Stimulated activated CD4-positive, alpha-beta T cell treated with anti-CD3 and anti-CD28 coated beads, Interleukin-12 subunit alpha, Interleukin-12 subunit beta, amount 100 ng/mL, for 24 hours (primary cell): ENCODE data around the gene LARGE1.

ENCODE experiments used
- DNase-seq, 2 experiments: peaks; one replicate each; pipeline ENCODE4 v3.0.0-alpha.2; 2020; ENCODE audit warnings: low read depth in 2 of 2

The LARGE1 gene

DNA sequence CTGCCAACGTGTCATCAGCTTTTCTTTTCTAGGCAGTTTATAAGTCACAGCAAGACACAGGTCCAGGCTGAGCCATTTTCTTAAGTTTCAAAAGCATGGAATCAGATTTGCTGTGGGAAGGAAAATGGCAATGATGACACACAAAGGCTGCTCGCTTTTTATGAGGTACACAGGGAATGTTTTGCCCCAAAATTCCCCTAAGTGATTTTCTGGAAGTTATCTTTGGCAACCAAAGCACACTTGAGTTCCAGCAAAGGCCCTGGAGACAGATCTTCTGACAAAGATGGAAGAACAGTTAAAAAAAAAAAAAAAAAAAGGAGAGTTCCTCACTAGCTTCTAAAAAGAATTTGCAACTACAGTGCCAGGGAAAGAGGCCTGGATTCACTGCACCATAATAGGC, 260.8 kb downstream of the LARGE1 start:
- DNase-seq, result no peak

DNA sequence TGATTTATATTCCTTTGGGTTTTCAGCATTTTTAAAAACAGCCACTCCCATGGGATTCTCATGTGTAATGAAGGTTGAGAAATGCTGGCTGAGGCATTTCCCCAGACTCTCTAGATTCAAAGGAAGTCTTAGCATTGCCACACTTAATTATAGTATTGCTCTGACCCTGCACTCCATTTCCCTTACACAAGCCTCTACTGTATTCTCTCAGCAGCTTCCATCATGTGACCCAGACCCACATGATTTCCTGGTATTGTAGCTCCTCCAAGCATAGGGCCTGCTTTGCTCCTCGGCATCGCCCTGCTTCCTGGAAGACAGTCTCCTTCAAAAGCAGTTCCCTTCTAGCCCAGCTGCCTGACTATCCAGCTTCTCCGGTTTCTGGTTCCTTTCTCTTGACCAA, 261.5 kb downstream of the LARGE1 start:
- DNase-seq, result no peak

DNA sequence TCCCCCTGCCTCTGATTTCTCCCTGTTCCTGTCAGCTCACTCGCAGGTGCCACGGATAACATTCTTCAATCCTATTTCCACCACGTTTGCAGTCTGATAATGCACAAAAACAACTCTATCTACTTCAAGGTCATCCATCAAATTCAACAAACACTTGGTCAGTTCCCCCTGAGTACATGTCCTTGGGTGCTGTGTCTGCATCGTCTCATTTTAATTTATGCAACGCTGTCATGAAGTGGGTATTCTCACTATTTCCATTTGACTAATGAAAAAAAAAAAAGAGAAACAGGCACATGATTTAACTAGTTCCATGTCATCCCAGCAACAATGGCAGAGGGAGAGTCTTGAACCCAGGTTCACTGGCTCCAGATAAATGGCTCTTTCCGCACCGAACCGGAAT, 262.6 kb downstream of the LARGE1 start:
- no peak for DNase-seq

DNA sequence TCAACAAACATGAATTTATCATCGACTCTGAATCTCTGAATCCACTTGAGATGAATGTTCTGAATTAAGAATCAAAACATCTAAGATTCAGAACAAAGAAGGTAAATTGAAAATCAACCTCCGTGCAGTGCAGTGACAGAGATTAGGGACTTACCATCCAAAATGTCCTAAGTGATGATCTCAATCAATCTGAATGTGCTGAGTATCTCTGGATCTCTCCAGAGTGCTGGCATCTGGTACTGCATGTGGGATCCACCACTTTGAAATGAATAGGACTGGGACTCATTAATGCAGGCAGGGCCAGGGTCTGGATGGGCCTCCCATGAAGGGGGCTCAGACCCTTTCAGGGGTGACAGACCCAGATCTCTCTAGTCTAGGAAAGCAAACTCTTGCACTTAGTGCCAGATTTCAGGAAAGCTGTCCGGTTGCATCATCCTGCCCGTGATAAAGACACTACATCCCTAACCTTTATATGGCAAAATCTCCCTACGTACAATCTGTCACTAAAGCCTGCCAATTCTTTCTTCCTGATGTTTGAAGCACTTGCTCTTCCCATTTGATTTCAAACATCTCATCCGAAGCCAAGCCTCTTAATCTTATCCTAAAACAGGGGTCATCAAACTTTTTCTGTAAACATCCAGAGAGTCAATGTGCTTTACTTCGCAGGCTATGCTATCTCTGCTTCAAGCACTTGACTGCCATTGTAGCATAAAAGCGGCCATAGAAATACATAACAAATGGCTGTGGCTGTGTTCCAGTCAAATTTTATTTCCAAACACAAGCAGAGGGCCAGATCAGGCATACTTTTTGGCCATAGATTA, 263.3 kb downstream of the LARGE1 start:
- no peak for DNase-seq

DNA sequence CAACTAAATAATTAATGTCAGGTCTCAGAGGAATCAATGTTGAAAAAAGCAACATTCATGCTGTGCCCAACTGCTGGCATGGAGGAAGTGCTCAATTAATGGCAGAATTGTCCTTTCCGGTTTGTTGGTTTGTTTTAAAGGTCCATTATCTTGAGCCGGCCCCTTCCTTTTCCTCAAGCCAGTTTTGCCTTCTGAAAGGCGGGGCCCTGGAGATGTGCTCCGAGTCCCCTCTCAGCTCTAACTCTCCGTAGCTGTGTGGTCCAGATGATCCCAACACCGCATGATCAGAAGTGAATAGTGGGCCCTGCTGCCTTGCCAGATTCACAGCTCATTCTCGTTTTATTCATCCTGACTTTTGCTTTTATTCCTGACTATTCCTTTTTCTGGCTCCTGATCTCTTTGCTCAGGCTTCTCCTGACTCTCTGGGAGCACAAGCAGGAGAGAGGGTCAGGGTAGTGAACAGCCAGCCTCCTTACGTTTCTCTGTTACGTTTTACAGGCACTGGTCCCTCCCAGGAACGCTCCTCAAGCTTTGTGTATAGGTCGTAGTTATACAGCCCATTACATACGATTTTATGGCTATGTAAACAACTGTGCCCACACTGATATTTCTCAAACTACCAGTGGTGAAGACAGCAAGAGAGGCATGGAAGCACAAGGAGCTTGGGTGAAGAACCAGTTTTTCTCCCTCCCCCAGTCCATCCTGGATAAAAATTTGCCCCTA, 265.9 kb downstream of the LARGE1 start:
- no peak for DNase-seq

DNA sequence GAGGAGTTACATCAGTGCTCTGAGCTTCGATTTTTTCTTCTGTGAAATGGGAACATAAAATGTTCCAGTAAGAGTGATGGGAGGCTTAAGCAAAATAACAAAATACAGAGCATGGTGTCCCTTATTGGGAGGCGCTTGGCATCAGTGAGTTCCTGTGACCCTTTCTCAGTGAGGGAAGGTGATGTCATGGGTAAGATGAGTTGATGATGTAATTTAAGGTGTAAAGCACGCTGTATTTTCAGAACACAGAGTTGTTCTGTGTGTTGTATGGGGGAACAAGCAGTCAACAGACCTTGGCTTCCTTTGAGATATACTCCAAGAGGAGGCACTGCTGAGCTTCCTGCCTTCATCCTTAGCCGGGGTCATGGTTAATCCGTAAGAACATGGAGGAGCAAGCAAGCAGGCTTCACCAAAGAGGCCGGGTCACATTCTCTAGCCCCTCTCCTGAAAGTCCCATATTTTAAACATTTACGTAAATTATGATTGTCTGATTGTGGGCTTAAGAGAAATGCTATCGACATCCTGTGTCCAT, 266.7 kb downstream of the LARGE1 start:
- no peak for DNase-seq

DNA sequence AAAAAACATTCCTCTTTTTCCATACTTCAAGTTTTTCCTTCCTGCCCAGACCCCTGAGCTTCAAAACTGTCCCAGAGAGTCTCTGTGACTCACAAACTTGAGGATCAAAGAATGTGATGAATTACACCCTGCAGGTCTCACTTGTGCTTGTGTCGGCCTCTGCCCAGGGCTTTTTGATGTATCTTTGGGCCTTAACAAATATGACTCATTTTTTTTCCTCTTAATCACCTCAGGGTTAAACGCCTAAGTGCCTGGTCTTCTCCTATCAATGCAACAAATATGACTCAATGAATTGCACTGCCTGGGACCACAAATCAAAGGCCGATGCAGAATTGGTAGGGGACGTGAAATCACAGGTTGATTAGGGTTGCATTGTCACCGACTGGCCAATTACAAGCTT, 267.7 kb downstream of the LARGE1 start:
- DNase-seq, result no peak

DNA sequence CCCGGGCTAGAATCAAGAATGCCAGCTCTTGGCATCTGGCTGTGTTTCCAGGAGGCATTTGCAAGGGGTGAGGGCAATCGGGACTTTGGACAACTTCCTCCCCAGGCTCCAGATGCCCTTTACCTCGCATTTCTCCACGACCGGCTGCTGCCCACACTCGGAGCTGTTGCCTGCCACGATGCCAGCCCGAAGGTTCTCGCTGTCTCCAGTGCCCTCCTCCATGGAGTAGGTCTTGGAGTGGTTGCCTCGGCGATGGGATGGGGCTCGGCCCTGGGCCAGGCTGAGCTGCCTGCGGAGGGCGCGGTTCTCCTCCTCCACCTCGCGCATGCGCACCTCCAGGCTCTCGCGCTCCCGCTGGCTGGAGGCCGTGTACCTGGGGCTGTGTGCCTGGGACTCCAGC, 270.0 kb downstream of the LARGE1 start:
- no peak for DNase-seq

DNA sequence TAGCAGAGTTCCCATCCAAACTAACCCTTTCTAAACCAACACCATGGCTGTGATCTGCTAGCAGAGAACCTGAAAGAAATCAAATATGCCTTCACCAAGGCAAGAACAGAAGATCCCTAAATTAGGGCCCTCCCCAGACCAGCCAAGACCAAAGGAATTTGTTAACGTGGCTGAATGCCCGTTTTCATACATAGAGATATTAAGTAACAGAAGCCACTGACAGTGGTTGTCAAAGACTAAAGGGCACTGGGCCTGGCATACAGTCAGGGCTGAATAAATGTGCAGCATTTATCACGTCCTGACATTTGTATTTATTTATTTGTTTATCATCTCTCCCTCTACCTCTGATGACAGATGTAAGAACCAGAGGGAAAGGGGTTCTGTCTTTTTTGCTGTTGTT, 271.8 kb downstream of the LARGE1 start:
- DNase-seq, result no peak

DNA sequence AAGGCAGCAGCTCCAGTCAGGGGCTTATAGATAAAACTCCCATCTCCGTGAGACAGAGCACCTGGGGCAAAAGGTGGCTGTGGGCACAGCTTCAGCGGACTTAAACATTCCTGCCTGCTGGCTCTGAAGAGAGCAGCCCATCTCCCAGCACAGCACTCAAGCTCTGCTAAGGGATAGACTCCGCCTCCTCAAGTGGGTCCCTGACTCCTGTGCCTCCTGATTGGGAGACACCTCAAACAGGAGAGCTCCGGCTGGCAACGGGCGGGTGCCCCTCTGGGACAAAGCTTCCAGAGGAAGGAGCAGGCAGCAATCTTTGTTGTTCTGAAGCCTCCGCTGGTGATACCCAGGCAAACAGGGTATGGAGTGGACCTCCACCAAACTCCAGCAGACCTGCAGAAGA, 279.4 kb downstream of the LARGE1 start:
- DNase-seq, result no peak

DNA sequence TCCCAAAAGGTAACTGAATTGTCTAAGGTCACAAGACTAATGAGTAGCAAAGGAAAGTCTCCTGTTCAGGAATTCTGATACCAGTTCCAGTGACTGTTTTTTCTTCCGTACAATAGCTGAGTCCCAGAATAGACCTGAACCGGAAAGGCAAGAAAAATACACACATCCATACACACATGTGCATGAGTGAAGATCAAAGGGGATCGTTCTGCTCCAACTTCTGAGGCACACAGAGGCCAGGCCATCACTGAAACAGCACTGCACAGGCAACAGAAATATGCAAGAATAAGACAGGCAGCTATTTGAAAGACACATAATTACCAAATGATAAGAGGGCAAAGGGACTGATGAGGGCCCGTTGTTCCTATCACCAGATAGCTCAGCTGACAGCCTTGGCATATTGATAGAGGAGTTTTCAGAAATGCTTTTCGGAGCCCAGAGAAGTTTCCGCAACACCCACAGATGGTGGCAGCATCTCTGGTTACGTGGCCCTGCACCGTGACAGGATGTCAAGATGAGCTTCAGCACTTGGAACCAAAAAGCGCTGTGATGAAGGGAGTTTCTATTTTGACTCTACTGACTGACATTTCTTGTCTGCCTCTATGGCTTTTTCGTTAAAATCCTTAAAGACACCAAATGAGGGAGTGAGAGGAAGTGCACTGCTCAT, 280.6 kb downstream of the LARGE1 start:
- no peak for DNase-seq

DNA sequence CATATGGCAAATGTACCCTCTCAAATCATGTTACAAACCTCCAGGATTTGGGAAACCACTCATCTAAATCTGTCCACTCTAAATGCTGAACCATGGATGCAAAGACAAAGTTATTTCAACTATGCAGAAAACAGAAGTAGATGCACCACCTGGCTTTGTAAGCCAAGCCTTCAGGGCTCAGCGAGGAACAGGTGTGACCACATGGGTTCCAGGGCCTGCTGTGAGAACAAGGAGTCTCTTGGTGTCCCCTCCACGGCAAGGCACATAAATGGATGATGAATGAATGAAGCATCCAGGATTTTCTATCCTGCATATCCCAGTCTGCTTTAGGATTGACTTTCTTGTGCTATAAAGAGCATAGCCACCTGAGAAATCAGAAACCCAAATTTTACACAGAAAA, 284.5 kb downstream of the LARGE1 start:
- no peak for DNase-seq

DNA sequence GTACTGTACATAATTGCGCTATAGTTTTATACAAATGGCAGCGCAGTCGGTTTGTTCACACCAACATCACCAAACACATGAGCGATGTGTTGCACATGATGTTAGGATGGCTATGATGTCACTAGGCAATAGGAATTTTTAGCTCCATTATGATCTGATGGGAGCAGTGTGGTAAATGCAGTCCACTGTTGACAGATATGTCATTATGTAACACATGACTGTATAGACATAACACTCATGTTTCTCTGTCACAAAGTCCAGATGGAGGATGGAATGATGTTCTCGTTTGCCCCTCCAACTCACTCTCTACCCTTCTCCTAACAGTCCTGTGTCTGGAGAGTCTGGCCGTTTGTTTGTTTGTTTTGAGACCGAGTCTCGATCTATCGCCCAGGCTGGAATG, 288.5 kb downstream of the LARGE1 start:
- DNase-seq, result no peak

DNA sequence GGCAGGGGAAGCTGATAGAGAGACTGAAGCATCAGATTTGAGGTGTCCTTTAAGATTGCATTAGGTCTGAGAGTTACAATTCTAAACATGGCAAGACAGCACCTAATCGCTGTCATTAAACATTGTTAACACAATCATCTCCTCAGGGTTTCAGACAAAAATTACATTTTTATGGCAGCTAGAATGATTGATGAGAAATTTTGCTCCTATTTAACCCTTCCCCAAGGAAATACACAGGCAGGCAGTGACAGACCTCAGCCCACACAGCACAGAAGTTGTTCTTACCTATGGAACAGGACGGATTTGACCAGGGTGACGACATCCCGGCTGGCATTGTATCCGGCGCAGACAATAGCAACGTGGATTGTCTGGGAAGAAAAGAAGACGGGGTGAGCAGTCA, 294.3 kb downstream of the LARGE1 start:
- DNase-seq, result no peak

DNA sequence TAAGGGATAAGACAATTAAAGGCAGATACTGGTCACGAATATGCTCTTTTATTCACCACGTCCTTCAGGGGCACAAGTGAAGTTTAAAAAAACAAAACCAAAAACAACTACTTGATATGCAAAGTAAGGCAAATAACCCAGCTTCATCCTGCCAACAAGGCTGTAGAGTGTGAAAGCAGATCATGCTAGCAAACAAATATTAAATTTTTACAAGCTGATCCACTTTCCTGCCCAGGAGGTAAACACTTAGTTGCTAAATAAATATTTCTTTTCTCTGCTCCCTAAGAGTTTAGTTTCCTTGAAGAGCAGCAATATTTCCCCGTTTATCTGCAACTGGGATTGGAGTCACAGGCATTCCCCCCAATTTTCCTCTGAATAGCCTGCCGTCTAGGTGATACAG, 300.2 kb downstream of the LARGE1 start:
- DNase-seq, result no peak

DNA sequence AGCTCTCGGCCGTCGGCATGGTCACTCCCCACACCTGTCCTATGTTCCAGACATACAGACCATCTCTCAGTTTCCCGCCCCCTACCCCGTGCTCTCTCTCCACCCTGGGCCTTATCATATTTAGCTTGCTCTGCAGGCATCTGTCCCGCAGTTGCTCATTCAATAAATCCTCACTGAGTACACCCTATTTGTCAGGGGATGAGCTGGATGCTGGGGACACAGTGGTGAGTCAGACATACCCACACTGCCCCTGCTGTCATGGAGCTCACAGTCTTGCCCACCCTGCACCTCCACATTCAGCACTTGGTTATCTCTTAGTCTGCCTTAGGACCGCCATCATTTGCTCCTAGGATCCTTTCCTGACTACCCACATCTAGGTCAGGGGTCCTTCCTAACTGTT, 313.8 kb downstream of the LARGE1 start:
- no peak for DNase-seq

DNA sequence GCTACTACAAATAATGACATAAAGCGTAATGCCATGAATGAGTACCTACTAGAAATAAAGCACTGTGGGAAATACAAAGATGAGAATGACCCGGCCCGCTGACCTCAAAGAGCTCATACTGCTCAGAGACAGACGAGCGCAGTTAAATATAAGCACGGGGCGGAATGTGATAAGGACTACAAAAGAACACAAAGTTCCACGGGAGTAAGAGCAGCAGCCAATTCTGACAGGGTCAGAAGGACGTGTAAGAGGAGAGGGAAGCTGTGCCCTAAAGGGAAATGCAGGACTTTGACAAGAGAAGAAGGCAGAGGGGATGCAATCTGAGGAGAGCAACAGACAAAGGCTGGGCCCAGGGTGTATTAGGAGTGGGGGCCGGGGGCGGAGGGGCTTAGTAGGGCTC, 314.6 kb downstream of the LARGE1 start:
- DNase-seq, result no peak

DNA sequence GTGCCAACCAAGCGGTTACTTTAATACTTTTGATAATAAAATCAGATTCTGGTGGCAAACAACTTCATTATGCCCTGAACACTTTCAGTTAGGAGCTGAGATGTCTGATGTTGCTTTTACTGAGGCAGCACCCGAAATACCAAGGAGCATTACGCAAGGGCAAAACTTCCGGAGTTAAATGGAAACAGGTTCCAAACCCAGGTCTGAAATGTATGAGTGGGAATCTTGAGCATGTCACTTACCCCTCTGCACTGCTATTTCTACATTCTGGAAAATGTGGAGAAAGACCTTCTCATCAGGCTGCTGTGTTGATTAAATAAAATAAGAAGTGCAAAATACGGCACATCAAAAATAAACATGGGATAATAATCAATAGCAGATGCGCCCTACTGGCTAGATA, 315.1 kb downstream of the LARGE1 start:
- no peak for DNase-seq

DNA sequence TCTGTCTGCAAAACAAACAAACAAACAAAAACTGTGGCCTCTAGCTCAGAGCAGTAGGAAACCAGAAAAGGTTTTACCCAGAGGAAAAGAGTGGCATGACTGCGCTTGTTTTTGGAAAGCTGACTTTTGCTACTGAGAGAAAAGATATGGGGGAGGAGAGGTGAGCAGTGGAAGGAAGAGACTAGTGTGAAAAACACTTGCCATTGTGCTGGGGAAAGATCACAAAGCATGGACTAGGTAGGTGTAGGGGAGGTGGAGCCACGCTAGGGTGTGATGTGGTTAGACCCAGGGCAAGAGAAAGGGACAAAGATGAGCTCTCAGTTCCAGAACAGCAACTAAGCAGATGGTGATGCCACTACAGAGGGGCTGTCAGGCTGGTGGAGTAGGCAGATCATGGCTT, 319.2 kb downstream of the LARGE1 start:
- no peak for DNase-seq

DNA sequence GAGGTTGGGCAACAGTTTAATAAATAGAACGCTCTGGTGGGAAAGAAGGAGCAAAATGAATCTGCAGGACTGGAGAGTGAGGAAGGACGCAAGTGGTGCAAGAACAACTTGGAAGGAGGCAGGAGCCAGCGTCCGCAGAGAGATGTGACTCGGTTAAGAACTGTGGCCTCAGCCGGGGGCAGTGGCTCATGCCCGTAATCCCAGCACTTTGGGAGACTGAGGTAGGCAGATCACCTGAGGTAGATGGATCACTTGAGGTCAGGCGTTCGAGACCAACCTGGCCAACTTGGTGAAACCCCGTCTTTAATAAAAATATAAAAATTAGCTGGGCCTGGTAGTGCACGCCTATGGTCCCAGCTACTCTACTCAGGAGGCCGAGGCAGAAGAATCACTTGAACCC, 319.7 kb downstream of the LARGE1 start:
- no peak for DNase-seq

DNA sequence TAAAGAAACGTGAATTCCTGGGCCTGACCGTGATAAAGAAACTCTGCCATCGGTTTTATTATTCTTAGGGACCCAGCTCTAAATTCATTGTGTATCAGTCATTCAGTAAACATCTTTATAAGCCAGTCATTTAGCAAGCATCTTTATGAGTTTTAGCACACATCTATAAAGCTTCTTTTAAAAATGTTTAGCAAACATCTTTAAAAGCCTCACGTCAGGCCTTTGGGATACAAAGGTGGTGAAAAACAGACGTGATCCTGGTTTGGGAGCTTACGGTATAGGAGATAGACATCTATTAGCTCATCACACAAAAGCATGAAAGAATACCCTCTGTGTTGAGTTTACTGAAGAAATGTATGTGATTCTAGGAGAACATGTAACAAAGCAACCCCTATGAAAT, 320.2 kb downstream of the LARGE1 start:
- DNase-seq, result no peak

DNA sequence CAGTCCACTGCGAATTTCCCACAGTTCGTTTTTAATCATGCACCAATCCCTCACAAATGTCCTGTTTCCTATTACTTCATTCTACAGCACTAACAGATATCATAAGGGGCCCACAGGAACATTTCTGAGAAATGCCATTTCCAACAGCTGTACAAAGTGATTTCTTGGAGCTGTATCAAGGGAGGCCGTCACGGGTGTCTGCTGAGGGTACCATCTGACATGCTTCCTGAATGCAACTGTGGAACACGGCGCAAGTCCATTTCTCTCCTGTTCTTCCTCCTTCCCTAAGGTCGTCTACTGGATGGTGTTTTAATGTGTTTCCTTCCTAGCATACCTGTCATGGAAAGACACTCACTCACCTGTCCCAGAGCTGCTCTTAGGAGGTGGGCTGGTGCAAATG, 320.7 kb downstream of the LARGE1 start:
- DNase-seq, result no peak

DNA sequence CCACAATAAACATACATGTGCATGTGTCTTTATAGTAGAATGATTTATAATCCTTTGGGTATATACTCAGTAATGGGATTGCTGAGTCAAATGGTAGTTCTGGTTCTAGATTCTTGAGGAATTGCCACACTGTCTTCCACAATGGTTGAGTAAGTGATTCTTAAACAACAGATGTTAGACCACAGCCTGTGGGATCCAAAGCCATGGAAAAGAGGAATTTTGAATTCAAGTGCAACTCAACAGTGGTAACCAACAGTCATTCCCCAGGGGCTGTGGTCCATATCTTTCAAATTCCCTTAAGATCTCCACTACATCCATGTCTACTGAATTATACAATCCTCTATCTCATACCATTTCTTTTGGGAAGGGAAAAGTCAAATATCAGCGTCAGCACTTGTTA, 321.5 kb downstream of the LARGE1 start:
- no peak for DNase-seq
